A673 (cell line): Measurements from ENCODE around the gene ADGRE2.

Experiments used
- CTCF ChIP-seq: fragments of 300-800, 200-600 bp; sonication (generic); conservative IDR thresholded peaks from 2 replicates; pipeline ENCODE4 v1.5.1; 2017; ENCODE audit warnings: low read depth, mild to moderate bottlenecking, antibody characterized with exemption, low read length, moderate library complexity, mixed read lengths
- EZH2 ChIP-seq: fragments of 200-600 bp; sonication (generic); IDR thresholded peaks from 2 replicates; pipeline ENCODE4 v1.6.1; 2017; ENCODE audit warnings: borderline replicate concordance, low read depth, mild to moderate bottlenecking, mixed read lengths, antibody characterized with exemption, low read length; ENCODE audit not compliant: poor library complexity, severe bottlenecking

- no peak for TF ChIP-seq CTCF
- no peak for TF ChIP-seq EZH2
Observed at GRCh38 chr19:14761607-14762006, 16.8 kb downstream of the ADGRE2 start.
